Fibroblast of the conjunctiva (primary cell): ENCODE results near the gene ATG13.

Source experiments
- DNase-seq: peaks from one replicate; pipeline ENCODE4 v3.0.0-alpha.2; 2010; ENCODE audit warnings: low read depth

Gene ATG13

GRCh38 chr11:46607516-46607915 is 9.8 kb upstream of the ATG13 start:
- DNase-seq: no peak

GRCh38 chr11:46609386-46609785 is 8.0 kb upstream of the ATG13 start:
- no peak for DNase-seq

- DNase-seq: no peak
Measured at GRCh38 chr11:46611526-46612304, 5.6 kb upstream of the ATG13 start.

DNA sequence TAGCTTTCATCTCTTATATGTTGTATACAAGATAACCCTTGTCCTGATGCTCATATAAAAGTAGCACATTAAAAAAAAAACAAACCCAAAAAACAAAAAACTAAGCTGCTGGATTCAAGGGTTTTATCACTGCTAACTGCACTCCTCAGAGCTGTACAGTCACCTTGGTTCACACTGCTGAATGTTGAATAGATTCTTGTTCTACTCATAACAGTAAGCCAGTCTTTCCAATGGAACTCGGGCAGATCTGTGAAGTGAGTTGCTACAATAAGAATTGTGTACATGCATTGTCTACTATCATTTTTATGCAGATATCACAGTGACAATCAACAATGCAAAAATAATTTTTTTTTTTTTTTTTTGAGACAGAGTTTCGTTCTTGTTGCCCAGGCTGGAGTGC is 5.0 kb upstream of the ATG13 start:
- DNase-seq: no peak

DNA sequence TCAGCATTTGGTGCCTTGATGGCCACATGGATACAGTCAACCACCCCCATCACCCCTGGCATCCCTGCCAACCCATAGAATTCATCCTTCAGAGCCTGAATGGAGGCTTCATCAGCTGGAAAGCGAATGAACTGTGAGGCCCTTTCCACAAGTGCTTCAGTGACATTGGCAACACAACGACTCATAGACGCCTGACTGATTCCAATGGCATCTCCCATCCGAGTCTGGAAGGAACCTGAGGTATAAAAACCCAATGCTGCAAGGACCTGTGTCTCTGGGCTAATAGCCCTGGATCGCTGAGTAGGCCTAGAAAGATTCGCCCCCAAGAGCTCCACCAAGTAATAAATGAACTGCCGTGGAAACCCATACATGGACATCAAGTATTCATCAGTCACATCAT is 1.6 kb upstream of the ATG13 start:
- DNase-seq: no peak

GRCh38 chr11:46616551-46617133 is 711 bp upstream of the ATG13 start:
- DNase-seq: no peak

GRCh38 chr11:46617972-46618314 is 590 bp downstream of the ATG13 start:
- no peak for DNase-seq

- DNase-seq: no peak
Measured at GRCh38 chr11:46618837-46619236, 1.5 kb downstream of the ATG13 start.

GRCh38 chr11:46625406-46625805 is 8.1 kb downstream of the ATG13 start:
- DNase-seq: no peak

GRCh38 chr11:46628961-46629360 is 11.6 kb downstream of the ATG13 start:
- no peak for DNase-seq

DNA sequence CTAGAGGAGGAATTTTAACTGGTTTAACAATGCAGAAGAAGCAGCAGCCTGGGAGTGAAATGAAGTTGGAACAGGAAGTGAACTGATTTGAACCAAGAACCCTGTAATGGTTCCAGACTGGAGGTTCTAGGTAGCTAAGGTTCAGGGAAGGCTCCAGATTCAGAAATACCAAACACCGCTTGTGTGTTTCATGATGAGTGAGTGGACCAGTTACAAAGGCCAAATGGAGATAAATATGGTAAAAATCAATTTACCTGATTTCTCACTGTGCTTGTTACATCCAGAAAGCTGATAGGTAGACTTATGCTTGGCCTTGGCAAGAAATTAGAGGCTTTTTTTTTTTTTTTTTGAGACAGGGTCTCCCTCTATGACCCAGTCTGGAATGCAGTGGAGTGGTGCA is 12.9 kb downstream of the ATG13 start:
- DNase-seq: no peak

- no peak for DNase-seq
Measured at GRCh38 chr11:46631676-46632075, 14.3 kb downstream of the ATG13 start.

GRCh38 chr11:46632502-46632901 is 15.1 kb downstream of the ATG13 start:
- DNase-seq: no peak

- no peak for DNase-seq
Measured at GRCh38 chr11:46633291-46634217, 16.2 kb downstream of the ATG13 start.

DNA sequence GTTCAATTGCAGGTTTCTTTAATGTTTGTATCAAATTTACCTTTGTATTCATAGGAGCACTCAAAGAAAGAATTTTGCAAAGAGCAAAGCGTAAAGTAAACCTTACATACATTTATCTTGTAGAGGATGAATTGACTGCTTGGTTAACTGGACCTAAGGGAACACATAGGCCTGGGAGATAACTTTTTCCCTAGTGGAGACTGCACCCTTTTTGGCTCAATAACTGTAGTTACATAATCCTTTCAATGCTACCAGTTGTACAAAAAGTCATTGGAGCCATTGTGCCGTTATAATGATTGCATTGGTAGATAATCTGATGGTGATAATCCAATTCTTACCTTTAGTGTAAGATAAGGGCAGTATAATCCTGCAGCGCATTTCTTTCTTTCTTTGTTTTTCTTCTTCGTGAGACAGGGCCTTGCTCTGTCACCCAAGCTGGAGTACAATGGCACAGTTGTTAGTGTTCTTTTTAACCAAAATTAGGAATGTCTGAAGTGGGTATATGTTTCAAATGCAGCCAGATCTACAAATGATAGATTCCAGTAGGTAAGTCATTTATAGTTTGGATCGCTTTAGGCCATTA is 18.3 kb downstream of the ATG13 start:
- DNase-seq: no peak

DNA sequence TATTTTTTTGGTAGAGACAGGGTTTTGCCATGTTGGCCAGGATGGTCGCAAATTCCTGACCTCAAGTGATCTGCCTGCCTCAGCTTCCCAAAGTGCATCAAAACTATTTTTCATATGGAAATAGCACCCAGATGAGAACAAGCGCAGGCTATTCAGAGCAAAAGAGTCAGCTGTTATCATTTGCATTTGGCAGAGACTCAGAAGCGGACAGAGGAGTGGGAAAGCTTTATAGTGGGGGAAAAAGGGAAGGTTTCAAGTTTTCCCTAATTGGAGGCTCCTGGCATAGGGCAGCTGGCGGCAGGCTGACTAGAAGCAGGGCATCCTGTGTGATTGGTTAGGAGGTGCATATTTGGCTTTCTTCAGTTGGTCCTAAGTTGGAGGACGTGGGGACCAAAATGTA is 20.2 kb downstream of the ATG13 start:
- DNase-seq: no peak

DNA sequence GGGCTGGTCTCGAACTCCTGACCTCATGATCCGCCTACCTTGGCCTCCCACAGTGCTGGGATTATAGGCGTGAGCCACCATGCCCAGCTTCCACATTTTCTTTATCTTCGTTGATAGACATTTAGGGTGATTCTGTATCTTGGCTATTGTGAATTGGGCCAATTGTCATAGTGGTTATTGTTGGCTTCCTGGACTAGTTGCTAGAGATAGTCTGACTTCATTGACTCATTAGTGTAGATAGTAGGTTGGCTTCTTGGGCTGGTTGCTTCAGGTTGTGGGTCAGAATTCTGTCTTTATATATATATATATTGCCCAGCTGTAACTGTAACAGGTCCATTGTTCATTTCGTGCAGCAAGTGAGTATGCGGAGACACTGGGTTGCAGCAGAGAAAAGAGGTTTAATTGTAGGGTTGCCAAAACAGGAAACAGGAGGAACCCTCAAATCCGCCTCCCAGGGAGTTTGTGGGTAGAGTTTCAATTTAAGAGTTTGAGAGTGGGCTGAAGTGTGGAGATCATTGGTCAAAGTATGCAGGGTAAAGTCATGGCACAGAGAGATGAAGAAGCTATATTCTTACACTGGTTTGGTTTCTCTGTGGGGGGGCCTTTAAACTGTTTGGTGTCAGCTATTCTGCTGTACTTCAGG is 22.0 kb downstream of the ATG13 start:
- DNase-seq: no peak

DNA sequence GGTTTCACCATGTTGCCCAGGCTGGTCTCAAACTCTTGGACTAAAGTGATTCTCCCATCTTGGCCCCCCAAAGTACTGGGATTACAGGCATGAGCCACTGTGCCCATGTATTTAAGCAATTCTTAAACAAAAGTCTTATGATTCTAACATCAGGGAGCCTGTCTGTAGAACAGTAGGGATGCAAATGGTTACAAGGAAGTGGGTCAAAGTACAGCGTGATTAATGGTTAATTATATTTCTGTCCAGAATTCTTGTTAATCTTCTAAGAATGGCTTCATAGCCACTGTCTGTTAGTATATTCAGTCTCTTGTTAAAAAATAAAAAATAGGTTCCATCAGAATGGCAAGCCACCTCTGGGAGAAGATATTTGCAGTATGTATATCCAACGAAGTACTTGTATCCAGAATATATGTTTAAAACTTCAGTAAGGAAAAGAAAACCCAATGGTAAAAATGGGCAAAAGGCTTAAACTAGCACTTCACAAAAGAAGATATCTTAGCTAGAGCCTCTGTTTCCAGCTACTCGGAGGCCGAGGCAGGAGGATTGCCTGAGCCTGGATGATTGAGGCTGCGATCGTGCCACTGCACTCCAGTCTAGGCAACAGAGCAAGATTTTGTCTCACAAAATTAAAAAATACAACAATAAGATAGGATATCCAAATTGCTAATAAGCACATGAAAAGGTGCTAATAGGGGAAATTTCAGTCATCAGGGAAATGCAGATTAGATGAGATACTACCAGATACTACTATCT is 22.9 kb downstream of the ATG13 start:
- DNase-seq: no peak

DNA sequence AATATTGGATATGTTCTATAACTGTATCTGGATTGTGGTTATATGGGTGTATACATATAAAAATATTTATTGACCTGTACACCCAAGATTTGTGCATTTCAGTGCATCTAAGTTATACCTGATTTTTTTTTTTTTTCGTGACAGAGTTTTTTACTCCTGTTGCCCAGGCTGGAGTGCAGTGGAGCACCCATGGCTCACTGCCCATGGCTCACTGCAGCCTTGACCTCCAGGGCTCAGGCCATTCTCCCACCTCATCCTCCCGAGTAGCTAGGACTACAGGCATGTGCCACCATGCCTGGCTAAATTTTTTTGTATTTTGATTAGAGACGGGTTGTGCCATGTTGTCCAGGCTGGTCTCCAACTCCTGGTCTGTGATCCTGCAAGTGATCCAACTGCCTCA is 24.3 kb downstream of the ATG13 start:
- DNase-seq: no peak

DNA sequence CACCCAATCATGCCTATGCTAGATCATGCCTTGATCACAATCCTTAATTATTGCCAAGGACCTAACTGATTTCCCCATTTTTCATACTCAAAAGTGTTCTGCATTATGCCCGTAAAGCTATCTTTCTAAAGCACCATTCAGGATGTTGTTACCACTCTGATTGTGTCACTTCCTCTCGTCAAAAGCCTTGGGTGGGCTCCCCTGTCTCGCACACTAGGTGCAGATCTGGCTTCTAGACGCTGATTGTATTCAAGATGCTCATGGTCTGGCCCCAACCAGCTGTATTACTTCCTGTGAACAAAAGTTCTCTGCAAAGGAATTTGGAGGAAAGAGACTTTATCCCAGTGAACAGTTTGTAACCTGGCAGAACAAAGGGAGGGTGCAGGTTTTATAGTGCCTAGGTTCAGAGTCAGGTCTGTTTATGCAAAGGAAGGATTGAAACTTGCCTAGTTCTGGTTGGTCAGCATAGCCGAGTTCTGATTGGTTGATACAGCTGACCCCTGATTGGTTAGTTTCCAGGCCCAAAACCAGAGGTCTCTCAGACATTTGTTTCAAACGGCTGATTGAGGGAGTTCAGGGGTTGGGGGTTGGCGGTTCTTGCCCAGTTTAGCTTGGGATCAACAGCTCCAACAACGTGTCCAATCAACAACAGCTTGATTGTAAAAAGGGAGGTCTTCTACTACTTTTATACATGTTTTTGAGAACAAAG is 25.4 kb downstream of the ATG13 start:
- DNase-seq: no peak

GRCh38 chr11:46643531-46643930 is 26.2 kb downstream of the ATG13 start:
- no peak for DNase-seq
